GM19328 (cell line): Measurements from ENCODE around the gene THBD.

Experiments
- ATAC-seq: cut with Tn5 transposase; IDR thresholded peaks from one replicate; pipeline ENCODE4 v1.9.1; 2021; ENCODE audit warnings: mild to moderate bottlenecking, moderate library complexity; ENCODE audit not compliant: unreplicated experiment

The THBD gene, protein sequence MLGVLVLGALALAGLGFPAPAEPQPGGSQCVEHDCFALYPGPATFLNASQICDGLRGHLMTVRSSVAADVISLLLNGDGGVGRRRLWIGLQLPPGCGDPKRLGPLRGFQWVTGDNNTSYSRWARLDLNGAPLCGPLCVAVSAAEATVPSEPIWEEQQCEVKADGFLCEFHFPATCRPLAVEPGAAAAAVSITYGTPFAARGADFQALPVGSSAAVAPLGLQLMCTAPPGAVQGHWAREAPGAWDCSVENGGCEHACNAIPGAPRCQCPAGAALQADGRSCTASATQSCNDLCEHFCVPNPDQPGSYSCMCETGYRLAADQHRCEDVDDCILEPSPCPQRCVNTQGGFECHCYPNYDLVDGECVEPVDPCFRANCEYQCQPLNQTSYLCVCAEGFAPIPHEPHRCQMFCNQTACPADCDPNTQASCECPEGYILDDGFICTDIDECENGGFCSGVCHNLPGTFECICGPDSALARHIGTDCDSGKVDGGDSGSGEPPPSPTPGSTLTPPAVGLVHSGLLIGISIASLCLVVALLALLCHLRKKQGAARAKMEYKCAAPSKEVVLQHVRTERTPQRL

DNA sequence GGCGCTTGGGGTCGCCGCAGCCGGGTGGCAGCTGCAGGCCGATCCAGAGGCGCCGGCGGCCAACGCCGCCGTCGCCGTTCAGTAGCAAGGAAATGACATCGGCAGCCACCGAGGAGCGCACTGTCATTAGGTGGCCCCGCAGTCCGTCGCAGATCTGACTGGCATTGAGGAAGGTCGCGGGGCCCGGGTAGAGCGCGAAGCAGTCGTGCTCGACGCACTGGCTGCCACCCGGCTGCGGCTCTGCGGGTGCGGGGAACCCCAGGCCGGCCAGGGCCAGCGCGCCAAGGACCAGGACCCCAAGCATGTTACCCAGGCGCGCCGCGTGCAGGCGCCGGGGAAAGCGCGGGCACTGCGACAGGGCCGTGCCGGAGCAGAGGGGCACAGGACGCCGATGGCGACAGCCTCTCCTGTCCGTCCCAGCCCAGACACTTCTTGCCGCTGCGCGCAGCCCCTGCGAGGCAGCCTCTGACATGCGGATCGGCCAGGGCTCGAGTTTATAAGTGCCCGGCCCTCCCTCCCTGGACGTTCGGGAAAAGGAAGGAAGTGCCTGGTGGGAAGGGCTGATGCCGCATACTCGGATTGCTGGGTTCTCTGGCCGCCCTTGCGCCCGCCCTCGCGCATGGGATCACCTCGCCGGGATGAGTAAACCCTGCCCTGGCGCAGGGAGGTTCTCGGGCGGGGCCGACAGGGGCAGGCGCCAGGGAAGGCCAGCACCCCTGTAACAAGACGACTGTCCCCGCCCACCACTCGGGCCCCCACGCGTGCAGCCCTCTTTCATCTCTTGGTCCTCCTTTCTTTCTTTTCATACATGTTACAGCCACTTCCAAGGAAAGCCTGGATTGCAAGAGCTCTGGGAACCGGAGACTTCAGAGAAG, at the start of gene THBD:
Gene THBD, minus strand, starts transcription at position 472 of the 875 bp plus-strand sequence. Its CDS starts 168 bp downstream, at position 304.
- ATAC-seq, result no peak

DNA sequence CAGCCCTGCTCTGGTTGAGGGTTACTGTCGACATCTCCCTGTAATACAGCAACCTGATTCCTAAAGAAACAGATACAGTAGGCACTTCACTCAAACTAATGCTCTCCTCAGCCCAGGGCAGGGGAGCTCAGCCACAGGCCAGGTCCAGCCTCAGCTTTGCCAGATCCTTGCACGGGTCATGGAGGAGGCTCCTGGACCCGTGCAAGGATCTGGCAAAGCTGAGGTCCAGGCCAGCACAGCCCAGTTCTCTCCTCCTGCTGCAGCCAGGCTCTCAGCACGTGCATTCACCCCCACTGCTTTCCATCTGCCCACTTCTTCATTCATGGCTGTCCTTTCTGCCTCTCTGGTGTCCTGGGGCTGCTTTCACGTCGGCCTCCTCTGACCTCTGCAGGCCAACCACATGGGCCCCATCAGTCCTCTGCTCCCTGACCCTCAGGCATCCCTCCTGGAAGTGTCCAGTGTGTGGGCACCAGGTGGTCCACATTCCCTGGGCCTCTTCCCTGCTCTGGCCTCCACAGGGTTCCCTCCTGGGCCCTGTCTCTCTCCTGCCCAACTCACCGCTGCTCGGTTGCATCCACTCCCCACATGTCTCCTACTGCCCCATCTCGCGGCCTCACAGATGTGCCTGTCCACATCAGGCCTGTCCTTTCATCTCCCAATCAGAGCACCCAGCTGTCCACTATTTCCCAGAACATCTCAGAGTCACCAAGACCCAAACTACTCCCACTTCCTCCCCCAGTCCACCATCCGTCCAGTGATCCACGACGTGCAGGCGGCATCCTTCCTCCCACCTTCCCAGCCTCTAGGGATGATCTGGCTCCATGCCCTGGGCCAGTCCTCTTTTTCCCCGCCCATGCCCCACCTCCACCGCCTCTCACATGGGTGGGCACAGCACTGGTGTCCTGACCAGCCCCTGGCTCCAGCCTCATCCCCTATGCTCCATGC, 48.4 kb upstream of the THBD start:
- no peak for ATAC-seq

DNA sequence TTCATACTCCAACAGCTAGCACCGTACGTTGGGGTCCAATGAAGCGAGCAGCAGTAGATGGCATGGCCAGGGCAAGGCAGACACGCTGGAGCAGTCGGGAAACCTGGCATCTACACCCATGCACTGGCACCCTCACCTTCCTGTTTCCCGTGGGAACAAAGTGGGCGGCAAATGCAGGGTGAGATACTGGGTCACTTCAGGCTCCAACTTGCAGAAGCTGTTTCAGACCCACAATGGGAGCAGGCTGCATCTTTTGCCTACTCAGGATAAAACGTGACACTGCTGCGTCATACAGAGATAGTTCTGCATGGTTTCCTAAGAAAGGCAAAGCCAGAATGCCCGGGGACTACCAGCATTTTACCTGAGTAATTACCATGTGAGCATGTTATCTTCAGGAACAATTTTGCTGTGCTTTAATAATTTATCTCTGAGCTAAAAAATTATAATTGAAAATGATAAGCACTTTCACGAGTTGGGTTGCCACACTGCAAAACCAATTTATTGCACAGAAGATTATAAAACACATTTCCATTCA, 47.6 kb upstream of the THBD start:
- ATAC-seq, result no peak

DNA sequence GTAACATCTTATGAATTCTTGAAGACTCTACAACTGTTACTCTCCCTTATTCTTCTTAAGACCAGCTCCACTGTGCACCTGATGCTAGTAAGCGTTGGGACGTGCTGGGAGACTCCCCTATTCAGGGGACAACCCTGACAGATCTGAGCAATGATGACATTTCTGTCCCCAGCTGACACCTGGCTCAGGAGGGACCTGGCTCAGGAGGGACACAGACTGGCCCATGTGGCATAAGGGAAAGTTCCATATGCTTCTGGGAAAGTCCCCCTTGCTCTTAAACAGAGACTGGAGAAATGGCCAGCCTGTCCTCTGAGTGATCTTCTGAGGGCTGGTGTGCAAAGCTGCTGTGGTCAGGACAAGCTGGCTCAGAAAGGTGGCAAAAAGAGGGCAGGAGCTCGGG, 46.6 kb upstream of the THBD start:
- no peak for ATAC-seq

DNA sequence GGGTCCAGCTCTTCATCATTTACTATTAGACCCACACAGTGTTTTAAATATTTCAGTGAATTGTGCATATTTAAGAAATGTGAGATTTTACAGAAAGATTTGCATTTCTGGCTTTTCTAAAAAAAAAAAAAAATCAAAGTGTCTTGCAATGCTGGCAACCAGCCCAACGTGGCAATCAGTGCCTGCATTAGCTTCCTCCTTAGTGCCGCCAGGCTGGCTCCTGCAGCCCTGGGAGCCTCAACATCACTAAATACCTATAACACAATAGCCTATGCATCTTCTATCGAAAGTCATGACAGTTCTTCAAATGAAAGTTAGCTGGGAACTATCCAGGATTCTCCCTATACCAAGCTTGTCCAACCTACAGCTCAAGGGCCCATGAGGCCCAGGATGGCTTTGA, 46.0 kb upstream of the THBD start:
- no peak for ATAC-seq

DNA sequence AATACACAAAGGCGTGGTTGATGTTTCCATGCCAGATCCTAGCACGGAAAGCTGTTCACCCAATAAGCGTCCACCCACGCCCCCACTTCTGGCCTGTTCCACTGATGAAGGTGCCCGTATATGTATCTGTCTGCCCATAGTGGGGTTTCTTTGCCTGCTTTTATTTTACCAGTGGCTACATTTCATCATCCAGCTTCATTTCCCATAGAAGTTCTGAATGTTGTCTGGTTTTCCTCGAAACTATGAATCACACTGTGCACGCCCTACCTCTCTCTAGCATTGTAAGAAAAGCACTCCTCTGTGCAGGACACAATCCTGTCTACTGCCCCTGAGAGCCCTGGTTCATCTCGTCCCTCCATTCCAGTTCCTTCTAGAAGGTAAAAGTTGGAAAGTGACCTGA, 45.5 kb upstream of the THBD start:
- no peak for ATAC-seq

DNA sequence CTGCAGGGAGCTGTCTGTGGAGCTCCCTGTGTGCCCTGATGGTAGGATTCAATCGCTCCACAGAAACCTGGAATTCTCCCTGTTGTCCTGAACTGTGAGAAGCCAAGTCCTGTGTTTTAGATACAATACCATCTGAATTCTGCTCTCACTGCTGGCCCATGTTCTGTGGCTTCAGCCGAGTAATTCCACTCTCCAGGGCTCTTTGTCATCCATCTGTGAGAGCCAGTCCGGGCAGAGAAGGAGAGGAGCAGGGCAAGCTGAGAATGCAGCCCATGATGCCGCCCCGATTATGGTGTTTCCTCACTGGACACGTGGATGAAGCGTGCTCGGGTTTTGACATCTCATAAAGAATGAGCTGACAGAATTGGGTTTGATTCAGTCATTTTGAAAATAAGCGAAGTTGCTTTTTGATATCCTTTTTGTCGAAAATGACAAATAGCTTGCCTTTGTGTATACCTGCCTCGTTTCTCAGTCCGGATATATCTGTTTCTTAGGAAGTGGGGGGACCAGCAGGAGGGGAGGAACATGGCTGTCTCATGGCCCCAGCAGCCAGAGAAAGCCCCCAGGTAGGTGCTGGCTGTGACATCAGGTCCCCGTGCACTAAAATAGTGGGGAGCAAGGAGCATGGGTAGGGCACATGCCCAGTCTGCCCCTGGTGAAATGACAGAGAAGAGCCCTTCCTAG, 44.9 kb upstream of the THBD start:
- ATAC-seq, result no peak

DNA sequence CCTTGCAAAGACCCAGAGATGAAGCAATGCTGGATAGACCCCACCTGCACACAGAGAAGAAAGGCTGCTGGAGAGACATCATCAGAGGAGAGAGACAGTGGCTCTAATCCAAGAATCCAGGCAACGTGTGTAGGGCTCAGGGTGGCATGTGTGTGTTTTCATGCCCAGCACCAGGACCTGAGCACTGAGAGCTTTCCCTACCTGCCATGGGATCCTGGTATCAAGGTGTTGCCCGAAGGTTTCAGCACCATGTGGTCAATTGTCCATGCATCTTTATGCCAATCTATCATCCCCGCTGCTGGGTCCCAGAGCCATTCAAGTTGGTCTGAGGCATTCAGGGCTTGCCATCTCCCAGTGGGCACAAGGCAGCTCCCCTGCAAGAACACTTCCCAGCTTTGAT, 44.1 kb upstream of the THBD start:
- ATAC-seq, result no peak

DNA sequence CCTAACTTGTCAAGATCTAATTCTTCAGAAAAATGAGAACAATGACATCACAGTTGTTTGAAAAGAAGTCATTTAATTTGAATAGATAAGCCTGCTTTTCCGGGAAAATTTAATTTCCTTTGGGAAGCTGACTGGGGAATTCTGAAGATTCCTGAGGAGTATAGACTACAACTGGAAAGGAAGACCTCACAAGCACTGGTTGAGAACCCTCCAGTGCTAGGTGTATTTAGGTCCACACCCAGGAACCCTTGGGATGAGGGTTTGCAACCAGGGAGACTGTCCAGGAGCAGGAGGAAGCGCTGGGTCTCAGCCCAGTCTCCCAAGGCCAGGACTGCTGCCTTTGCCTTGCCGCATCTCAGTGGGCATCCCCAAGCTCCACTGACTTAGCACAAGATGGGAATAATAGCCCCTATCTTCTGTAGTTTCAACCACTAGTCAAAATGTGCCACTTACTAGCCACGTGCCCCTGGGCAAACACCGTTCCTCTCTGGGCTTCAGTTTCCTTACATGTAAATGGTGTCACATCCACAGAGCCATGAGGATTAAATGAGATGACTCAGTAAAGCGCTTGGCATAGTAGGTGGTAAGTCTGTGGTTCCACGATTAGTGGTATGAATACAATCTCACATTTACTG, 43.5 kb upstream of the THBD start:
- ATAC-seq, result no peak

DNA sequence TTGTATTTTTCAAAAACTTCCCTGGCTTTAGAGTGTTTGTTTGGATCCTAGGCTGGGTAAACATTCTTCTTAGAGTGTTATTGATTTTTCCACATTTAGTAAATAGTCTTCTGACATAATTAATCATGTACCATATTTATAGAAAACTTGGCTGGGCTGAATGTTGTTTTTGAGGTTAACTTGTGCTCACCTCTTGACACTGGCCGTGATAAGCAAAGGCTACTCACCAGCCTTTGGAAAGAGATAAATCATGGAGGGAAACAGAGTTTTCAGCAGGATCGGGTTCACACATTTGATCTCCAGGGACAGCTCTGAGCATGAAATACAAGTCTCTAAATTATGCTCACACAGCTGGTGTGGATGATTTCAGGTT, 42.9 kb upstream of the THBD start:
- ATAC-seq, result no peak

DNA sequence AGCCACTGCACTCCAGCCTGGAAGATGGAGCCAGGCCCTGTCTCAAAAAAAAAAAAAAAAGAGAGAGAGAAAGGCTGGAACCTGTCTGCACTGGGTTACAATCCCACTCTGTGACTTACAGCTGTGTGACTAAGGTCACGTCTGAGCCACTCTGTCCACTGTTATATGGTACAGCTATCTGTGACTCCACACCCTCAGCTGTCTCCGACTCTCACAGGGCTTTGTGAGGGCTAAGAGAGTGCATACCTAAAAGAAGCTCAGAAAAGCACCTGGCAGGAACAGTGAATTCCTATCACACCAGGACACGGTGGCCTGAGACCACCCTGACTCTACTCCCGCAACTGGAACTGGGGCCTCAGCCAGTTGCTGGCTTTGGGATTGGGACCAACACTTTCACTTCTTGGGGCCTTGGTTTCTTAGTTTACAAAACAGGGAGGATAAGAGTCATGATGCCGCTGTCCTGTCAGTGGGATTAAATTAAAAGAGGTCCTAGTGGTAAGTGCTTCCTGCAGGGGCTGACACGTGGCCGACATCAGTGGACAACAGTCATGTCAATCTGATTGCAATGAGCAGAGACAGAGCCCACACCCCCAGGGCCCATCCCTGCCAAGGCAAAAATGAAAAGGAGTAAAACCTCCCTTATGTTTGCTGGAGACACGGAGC, 42.4 kb upstream of the THBD start:
- no peak for ATAC-seq

DNA sequence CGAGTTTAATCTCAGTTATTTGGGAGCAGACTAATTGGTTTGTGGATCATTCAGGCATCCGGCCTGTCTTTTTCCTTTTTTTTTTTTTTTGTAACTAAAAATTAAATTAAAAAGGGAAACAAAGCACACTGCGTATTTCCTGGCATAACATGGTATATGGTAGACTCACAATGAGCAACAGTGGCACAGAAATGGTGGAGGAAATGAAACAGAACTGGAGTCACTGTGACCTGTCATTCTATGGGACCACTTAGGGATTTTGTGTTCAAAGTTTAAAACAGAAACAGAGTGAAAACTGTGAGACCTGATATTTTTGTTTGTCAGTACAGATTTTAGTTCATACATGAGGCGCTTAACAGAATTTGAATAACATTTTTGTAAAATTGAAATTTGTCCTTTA, 41.4 kb upstream of the THBD start:
- ATAC-seq, result no peak

DNA sequence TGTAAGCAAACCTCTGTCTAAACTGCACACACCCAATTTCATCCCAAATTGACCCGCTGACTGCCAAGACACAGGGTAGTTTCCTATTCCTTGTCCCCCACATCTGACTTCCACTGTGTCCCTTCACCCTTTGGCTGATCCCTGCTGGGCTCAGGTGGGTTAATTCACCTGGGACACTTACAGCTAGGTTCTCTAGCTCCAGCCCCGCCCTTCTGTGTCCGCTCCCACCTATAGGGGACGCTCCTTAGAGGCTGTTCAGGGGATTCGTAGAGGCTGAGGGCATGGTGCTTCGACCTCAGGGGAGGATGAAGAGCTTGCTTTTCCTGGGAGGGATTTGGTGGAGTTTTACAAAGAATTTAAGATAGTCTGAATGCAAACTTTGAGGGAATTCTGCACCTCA, 40.7 kb upstream of the THBD start:
- ATAC-seq, result no peak

DNA sequence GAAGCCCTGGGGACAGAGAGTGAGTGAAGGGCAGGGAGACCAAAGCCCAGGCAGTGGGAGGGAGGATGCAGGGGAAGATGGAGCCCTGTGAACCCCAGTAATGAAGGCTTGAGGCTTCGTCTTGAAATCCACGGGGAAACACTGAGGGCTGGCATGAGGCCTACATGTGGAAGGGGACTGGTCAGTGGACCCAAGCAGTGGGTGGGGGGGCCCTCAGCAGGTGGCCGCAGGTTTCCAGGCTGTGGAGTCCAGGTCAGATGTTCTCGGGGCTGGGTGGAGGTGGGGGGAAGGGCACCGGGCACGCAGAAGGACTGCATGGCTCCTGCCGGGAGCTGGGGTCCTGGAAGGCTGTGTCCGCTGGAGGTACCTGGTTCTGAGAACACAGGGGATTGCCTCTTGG, 39.4 kb upstream of the THBD start:
- no peak for ATAC-seq

DNA sequence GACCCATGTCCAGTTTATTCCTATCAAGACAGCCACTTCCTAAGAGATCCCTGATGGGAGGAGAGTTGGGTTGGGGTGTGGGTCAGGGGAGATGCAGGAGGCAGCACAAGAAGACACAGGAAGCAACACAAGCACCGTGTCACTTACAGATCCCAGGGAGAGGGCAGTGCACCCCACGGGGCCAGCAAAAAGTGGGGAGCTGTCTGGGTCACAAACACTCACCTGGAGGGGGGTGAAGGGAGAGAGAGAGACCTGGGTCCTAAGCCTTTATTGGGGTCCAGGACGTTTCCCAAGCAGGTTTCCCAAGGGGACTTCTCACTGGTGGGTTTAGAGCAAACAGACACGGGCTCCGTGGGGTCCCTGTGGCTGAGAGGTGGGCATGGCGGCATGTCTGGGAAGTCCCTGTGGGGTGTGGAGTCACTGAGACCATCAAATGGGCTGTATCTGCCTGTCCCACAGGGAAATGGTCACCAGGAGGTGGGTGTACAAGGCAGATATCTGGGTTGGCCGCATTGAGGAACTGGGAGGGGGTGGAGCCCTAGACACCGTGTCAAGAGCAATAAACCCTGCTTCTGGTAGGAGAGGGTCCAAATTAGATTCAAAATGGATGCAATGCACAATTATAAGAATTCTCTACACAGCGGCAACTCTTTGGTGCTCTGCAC, 38.2 kb upstream of the THBD start:
- no peak for ATAC-seq

DNA sequence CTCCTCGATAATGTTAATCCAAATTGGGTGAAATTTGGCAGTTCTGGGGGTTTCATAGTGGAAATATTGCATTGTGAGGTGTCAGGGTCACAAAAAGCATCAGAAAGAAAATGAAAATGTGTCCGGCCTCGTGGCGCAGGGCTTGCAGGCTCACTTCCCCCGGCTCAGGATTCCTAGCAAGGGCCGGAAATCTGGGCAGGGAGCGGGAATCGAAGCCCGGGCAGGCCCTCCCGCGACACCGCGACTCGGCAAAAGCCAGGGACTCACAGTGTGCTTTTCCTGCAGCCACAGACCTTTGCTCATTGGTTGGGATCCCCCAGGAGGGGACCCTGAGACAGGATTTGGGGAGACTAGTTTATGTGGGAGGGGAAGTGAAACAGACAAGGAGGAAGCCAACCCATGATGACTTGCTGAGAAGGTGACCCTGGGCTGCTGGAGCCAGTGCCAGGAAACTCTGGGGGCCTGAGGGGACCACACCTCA, 37.5 kb upstream of the THBD start:
- ATAC-seq, result no peak

DNA sequence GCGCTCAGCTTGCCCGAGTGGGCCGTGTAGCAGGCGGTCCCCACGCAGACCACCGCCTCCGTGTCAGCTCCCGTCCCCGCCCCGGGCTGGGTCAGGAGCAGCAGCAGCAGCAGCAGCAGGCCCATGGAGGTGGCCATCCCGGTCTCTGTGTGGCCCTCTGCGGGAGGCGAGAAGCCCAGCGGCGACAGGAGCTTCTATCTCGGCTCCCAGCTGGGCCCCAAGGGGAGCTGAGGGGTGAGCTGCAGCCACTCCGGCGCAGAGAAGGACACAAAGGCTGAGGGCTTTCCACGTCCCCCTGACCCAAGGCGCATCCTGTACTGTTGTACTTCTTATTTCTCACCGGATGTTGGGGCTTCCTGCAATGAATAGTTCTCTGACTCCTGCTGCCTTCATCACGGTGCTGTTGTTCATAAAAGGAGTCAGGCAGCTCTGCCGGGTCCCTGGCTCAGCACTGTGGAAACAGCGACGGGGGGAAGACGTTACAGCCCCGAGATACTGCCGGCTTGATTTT, 36.6 kb upstream of the THBD start, which contains the start of gene CD93:
Gene CD93, minus strand, starts transcription at position 269 of the 511 bp plus-strand sequence. Its CDS starts 132 bp downstream, at position 137.
- ATAC-seq, result no peak
